GM19455 (cell line): ENCODE results near the gene LNX2.

Source experiments
- ATAC-seq: cut with Tn5 transposase; IDR thresholded peaks from one replicate; pipeline ENCODE4 v1.9.1; 2021; ENCODE audit not compliant: unreplicated experiment

The LNX2 gene

DNA sequence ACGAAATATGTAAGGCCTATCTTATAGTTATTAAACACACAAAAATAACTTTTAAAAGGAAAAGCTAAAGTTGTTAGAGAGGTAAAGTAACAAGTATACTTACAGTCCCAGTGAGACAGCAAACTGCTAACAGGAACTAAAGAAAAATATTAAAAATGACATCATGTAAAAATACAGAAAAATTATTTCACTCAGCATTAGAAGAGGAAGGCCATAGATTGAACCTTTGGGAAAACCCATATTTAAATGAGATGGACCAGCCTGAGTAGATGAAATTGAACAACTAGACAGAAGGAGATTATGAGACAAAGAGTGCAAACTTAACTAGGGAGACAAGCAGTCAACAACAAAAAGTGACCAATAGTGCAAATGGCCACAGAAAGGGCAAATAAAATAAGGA lies 49.4 kb downstream of the LNX2 start:
- no peak for ATAC-seq

DNA sequence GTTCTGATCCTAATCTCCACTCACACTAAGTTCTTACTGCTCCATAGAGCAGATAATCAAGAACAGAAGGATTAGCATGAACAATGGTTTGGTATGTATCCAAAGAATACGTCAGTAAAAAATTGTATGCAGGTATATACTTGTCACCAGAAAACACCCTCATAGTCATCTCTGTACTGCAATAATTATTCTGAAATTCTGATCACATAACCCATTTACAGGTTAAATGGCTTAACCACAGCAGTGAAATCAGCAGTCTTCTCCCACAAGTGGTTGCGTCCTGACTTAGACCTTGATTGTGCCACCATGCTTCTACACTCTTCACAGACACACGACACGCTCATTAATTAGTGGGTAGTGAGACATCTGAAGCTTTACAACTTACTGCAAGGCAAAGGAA lies 50.9 kb downstream of the LNX2 start:
- ATAC-seq = no peak

DNA sequence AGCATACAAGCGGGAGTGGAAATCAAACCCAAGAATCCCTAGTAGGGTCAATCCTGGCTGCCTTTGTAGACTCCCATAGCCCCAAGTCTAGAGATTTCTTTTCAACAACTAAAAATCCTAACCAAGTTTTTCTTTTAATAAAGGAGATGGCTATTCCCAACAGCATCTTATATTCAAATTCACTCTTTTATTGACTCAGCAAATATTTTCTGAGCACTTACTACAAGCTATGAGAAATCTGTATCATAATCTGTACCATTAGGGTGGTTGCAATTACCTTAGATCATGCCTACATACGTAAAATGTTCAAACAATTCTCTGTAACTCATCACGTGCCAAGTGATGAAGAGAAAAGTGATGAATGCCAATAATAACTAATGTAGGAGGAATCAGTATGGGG lies 54.5 kb downstream of the LNX2 start:
- ATAC-seq = no peak

DNA sequence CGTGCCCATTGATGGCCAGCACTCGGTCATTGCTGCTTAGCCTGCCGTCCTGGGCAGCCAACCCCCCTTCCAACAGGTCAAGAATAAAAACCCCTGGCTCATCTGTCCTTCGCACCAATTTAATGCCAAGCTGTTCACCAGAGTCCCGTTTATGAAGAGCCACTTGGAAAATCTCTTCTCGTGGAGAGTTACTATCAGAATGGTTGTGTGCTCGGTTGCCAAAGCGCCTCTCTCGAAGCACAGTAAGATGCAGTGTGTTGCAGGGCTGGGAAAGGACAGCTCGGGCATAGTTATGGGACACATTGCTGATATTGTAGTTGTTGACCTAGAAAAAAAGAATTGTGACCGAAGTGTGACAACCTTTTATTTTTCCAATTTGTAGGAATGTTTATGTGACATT lies 57.9 kb downstream of the LNX2 start:
- ATAC-seq = no peak

GRCh38 chr13:27559719-27560118 lies 60.6 kb downstream of the LNX2 start:
- ATAC-seq = no peak

DNA sequence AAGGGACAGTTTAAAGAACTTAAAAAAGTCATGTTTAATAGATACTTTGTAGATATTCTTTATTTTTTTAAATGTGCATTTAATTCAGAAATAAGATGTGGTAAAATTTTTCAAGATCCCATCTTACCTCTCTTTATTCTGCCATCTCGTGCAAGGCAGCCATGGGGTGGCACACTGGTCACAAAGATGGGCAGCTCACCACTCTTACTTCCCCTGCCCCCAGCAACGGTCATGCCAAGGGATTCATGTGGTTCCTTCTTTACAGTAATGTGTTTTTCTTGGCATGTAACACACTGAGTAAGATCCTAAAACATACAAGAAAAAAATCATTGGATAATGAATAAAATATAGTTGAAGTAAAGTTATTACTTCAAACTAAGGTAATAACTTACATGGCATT lies 64.2 kb downstream of the LNX2 start:
- ATAC-seq = no peak

DNA sequence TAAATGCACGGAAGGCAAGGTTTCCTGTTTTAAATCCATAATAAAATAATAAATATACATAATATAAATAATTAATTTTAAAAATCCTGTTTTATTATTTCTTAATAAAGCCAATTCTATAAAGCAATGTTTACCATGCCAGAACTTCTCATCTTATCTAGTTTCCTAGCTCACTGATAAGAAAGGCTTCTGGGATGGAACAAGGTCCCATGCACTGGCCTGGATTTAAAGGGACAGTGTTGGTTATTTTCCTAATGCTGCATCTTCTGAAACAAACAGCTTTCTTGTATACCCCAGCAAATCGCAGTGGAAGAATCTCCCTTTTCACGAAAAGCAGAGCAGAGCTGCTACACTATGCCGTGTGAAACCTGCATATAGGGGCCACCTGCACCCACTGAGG lies 68.8 kb downstream of the LNX2 start:
- no peak for ATAC-seq

DNA sequence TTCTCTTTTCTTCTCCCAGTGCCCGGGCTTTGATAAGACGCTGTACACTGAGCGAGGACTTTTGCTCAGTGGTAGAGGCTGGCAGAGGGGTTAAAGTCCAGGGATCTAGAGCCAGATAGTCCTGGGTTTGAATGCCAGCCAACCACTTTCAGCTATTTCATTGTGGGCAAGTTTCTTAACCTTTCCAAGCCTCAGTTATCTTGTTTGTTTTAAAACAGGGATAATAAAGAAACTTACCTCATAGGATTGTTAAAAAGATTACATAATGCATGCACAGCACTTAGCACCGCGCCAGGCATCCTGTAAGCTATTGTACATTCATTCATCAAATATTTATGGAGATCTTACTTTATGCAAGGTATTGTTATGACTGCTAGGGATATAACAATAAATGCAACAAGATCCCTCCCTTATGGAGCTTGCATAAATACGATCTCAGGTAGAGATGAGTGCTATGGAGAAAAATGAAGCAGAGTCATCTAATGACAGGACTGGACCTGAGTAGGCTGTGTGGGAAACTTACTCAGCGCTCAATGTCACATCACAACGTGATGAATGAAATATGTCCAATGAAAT lies 70.8 kb downstream of the LNX2 start:
- no peak for ATAC-seq

DNA sequence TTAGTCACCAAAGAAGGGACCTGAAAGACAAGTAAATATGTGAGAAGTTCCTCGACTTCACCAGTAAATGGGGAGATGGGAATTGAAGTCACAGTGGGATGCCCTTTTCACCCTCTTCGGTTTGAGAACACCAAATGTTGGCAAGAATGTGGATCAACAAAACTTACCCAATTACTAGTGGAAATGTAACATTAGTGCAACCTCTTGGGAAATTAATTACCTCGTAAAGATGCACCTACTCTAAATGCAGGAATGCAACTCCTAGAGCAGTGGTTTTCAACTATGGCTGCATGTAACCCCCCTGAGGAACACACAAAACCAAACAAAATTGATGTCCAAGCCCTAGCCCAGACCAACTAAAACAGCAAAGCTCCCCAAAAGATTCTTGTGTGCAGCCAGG lies 78.1 kb downstream of the LNX2 start:
- ATAC-seq = no peak

DNA sequence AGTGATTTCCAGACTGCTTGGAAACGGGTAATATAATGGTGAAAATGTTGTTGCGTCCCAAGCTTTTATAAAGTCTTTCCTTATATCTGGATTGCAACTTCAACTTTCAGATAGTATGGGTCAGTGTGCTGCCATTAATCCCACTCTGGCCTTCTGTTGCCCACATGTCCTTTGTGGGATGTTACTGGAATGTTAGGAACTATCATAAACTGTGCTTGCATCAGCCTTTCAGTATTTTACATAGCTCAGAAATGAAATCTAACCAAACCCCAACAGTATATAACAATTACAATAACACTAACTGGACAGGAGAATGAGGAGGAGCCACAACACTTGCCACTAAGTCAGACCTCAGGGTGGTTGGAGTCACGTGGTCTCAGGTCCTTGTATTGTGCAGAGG lies 78.9 kb downstream of the LNX2 start:
- no peak for ATAC-seq

DNA sequence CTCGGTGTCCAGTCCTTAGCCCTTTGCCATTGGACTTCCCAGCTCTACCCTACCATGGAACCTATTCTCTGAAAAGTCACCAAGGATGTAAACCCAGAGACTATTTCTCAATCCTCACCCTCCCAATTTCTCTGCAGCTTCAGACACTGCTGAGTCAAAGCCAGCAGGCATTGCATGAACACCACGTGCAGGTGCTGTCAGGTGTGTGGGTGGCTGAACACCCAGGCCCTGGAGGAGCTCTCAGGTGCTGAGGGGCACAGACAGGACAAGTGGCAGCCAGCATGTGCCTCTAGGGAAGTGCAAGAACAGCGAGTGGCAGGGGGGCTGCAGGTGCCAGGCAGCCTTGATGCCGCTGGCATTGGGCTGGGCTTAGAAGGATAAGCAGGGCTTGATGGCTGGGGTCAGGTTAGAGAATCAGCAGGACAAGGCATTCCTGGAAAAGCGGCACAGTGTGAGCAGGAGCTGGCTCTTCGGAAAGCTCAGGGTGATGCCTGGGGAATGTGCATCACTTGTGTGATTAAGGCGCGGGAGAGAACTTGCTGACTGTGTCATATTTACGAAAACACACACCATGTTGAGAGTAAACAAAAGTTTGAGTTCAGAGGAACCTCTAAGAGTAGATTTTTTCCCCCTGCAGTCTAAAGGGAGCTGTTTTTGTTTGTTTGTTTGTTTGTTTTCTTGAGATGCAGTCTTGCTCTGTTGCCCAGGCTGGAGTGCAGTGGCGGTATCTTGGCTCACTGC lies 83.8 kb downstream of the LNX2 start:
- no peak for ATAC-seq

DNA sequence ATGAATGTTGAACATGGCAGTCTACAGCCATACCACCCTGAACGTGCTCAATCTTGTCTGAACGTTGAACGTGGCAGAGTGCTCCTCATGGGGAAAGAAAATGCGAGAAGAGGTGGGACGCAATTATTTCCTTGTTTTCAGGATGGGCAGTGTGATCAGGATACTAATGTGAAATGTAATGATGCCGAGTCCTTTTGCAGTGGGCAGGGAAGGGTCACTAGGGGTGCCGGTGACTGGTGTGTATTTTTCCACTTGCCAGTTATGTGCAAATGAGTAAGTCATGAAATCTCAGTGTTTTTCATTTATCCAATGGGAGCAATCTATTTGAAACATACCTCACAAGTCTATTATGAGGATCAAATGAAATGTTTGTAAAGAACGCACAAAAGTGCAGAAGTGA lies 84.8 kb downstream of the LNX2 start:
- no peak for ATAC-seq

- ATAC-seq = no peak
Measured at GRCh38 chr13:27534981-27535380, 85.3 kb downstream of the LNX2 start.

- no peak for ATAC-seq
Measured at GRCh38 chr13:27534108-27534980, 86.0 kb downstream of the LNX2 start.

DNA sequence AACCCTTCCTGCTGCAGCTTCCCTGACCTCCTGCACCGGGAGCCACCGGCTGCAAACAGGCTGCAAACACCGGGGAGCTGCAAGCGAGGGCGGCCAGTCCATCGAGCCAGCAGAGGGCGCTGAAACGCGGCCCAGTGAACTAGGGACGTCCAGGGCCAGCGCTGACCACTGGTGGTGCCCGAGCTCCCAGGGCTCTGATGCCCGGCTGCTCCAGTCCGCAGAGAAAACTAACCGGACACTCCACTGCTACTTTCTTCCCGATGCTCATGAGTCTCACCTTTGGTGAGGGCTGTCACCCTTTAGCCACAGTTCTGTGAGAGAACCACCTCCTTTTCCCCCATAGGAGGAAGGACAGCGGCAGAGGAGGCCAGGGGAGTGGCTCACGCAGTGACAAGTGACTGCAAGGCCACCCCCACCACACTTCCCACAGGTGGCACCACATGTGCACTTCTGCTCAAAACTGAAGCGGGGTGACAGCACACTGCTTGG lies 87.1 kb downstream of the LNX2 start:
- ATAC-seq = no peak

DNA sequence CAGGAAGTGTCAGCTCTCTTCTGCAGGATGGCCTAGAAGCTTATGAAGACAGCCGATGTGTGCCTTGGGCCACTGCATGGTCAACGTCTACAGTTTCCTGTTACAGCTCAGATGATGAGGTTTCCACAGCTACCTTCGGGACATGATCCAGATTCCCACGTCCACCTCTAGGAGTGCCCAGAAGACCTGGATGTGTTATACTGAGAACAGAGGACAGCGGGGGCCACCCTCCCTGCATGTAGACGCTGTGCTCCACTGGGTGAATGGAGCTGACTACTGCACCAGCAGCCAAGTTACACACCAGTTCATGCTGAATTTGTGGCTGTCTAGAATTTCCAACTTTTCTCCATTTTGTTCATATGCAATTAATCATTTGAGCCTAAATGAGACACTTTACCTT lies 91.4 kb downstream of the LNX2 start:
- no peak for ATAC-seq

- ATAC-seq = no peak
Measured at GRCh38 chr13:27526516-27526915, 93.8 kb downstream of the LNX2 start.

DNA sequence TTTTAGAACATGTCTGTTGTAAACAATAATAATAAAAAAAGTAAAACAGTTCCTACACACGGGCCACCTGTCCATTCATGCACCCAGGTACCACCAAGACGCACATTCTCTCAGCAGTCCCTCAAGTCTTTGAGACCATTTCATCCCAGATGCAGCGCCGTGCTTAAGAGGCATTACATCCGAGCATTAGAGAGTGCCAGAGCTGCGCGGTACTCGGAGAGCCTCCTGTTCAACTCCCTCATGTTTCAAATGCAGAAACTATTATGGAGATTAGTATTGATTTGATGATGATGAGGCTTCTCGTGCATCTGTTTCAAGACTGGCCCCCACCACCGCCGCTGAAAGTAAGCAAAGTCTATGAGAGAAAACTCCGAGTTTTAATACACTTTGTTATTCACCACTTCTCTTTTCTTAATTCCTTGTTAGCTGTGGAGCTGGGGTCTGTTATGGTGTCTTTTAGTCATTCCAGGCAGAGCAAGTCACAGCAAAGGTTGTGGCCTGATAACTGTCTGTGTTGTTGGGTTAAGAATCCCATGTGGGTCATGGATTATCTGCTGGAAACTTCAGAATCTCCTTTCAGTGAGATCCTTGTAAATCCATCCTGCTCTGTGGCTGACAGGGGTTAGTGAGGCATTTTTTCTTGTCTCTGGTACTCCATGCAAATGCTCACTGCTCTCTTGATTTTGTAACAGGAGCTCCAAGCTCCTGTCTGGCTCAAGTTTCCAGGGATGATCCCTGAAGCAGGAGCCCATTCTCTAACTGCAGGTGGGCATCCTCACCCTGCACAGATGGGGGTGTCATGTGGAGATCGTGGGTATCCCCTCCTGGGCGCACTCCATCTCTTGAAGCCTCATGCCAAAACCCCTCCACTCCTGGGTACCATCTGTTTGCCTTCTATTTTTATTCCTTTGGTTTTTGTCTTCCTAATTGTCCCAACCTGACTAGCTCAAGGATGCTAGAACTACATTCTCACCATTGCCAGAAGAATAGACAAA lies 95.1 kb downstream of the LNX2 start:
- ATAC-seq = no peak

GRCh38 chr13:27523346-27524073 lies 96.8 kb downstream of the LNX2 start:
- no peak for ATAC-seq

- ATAC-seq = no peak
Measured at GRCh38 chr13:27522847-27523246, 97.5 kb downstream of the LNX2 start.
